HepG2 (cell line): ENCODE data around the gene HSD11B1L. TPM values are rescaled to one million over a fixed set of nuclear protein-coding genes. Genes with fewer than 3 reads are reported as not detected.

Experiments
- ATAC-seq: fragments of 200-7000 bp; cut with Tn5 transposase; 3 replicates; pipeline ENCODE4 v1.9.1; 2020; ENCODE audit warnings: mild to moderate bottlenecking, moderate library complexity
- BruUV-seq: library from RNA; stranded (reverse); fragments of 400-500 nt; replicated peaks from 2 replicates; lab custom pipeline; 2021; lab: Mats Ljungman, UMichigan
- CTCF ChIA-PET: fragments of 300-600 bp; formaldehyde crosslinking; extraction: SDS; loops from one replicate; lab custom pipeline; 2021; ENCODE audit warnings: low total read pairs, inconsistent platforms, low intra/inter-chr PET ratio; lab: Yijun Ruan, JAX
- POLR2A ChIA-PET: fragments of 350-600 bp; sonication (Branson Sonifier 250); formaldehyde crosslinking; loops from one replicate; lab custom pipeline; 2020; ENCODE audit warnings: antibody characterized with exemption, inconsistent platforms; lab: Yijun Ruan, JAX
- DNase-seq: peaks from one replicate; pipeline ENCODE4 v3.0.0-alpha.2; 2015; ENCODE audit warnings: low spot score
- FAIRE-seq: peaks from 3 replicates; lab custom pipeline; 2011; peaks lifted over from hg19 to GRCh38; lab: Jason Lieb, UNC
- H2AFZ ChIP-seq: one replicate; pipeline ENCODE4 v1.6.1; 2011; ENCODE audit warnings: low read length, inconsistent platforms
- H3K27ac ChIP-seq: fragments of 300-600 bp; 3 replicates; pipeline ENCODE4 v1.8.0; 2011; ENCODE audit warnings: mixed run types, mild to moderate bottlenecking, mixed read lengths, low read length, inconsistent platforms; ENCODE audit not compliant: insufficient read depth; ENCODE audit errors: extremely low read length
- H3K27me3 ChIP-seq, 2 experiments: fragments of 200-600 bp in 1 of 2; 2 replicates in 1 of 2; 3 replicates in 1 of 2; pipeline versions ENCODE4 v1.6.0 to v1.8.0; 2011; ENCODE audit warnings: low read length in 2 of 2, mild to moderate bottlenecking in 2 of 2, moderate library complexity in 2 of 2, inconsistent platforms in 1 of 2; ENCODE audit not compliant: insufficient read depth in 2 of 2, control insufficient read depth in 1 of 2
- H3K36me3 ChIP-seq, 2 experiments: fragments of 200-600 bp in 1 of 2; replicated peaks in 1 of 2; 2 replicates in 1 of 2; 3 replicates in 1 of 2; pipeline versions ENCODE4 v1.5.1 to v1.8.0; 2011; ENCODE audit warnings: low read length in 2 of 2, inconsistent platforms in 1 of 2; ENCODE audit not compliant: insufficient read depth in 2 of 2, control insufficient read depth in 1 of 2
- H3K4me1 ChIP-seq: 2 replicates; pipeline ENCODE4 v1.5.1; 2012; ENCODE audit warnings: low read length, inconsistent platforms; ENCODE audit not compliant: insufficient read depth
- H3K4me2 ChIP-seq: 2 replicates; pipeline ENCODE4 v1.6.0; 2011; ENCODE audit warnings: low read depth, low read length, inconsistent platforms
- H3K4me3 ChIP-seq, 3 experiments: fragments of 200-600 bp in 1 of 3; sonication (generic), shearing (Covaris generic) in 1 of 3; replicated peaks in 1 of 3; 2 replicates each; pipeline ENCODE4 v1.5.1; 2011 to 2016; ENCODE audit warnings: low read length in 3 of 3, inconsistent platforms in 2 of 3, low read depth in 2 of 3, mild to moderate bottlenecking in 2 of 3, control low read depth in 1 of 3, mixed read lengths in 1 of 3; ENCODE audit not compliant: insufficient read depth in 1 of 3
- H3K79me2 ChIP-seq: one replicate; pipeline ENCODE4 v1.6.1; 2011; ENCODE audit warnings: low read length, inconsistent platforms; ENCODE audit not compliant: insufficient read depth
- H3K9ac ChIP-seq: 2 replicates; pipeline ENCODE4 v1.6.0; 2011; ENCODE audit warnings: mild to moderate bottlenecking, low read depth, low read length, inconsistent platforms; ENCODE audit not compliant: insufficient read depth
- H3K9me3 ChIP-seq: 2 replicates; pipeline ENCODE4 v1.5.1; 2012; ENCODE audit warnings: mild to moderate bottlenecking, low read length
- H4K20me1 ChIP-seq: 2 replicates; pipeline ENCODE4 v1.6.0; 2011; ENCODE audit warnings: inconsistent platforms, mild to moderate bottlenecking, low read length, moderate library complexity; ENCODE audit not compliant: insufficient read depth
- AFF4 ChIP-seq: sonication (generic); formaldehyde crosslinking; IDR thresholded peaks from 2 replicates; pipeline ENCODE4 v1.4.0; 2020; ENCODE audit warnings: missing genetic modification reagents
- ATF7-NPFF ChIP-seq: sonication (generic); formaldehyde crosslinking; IDR thresholded peaks from 2 replicates; pipeline ENCODE4 v1.8.1; 2023; ENCODE audit warnings: mild to moderate bottlenecking, low read depth, missing genetic modification reagents, moderate library complexity
- CAMTA2 ChIP-seq: sonication (generic); formaldehyde crosslinking; IDR thresholded peaks from 2 replicates; pipeline ENCODE4 v1.4.0; 2020; ENCODE audit warnings: mild to moderate bottlenecking, missing genetic modification reagents, borderline replicate concordance
- HOXA3 ChIP-seq: sonication (generic); formaldehyde crosslinking; IDR thresholded peaks from 2 replicates; pipeline ENCODE4 v1.5.0; 2020; ENCODE audit warnings: missing genetic modification reagents
- JUN ChIP-seq: sonication (generic); formaldehyde crosslinking; IDR thresholded peaks from 2 replicates; pipeline ENCODE4 v1.4.0; 2020; ENCODE audit warnings: mild to moderate bottlenecking, missing genetic modification reagents
- PPARG ChIP-seq: conservative IDR thresholded peaks from 2 replicates; pipeline ENCODE4 v1.6.1; 2016; ENCODE audit warnings: missing biosample characterization, missing genetic modification reagents
- RBAK ChIP-seq: sonication (generic); formaldehyde crosslinking; IDR thresholded peaks from 2 replicates; pipeline ENCODE4 v1.5.1; 2020; ENCODE audit warnings: mild to moderate bottlenecking, missing genetic modification reagents
- SAP130 ChIP-seq: IDR thresholded peaks from 2 replicates; pipeline ENCODE4 v1.6.1; 2016; ENCODE audit warnings: low read depth
- THYN1 ChIP-seq: sonication (generic); formaldehyde crosslinking; IDR thresholded peaks from 2 replicates; pipeline ENCODE4 v1.8.1; 2023; ENCODE audit warnings: low read depth, mild to moderate bottlenecking, moderate library complexity, missing genetic modification reagents, borderline replicate concordance
- ZBTB25 ChIP-seq: IDR thresholded peaks from 2 replicates; pipeline ENCODE4 v1.6.1; 2018; ENCODE audit warnings: missing genetic modification reagents
- ZMYM3 ChIP-seq: sonication (generic); formaldehyde crosslinking; IDR thresholded peaks from 2 replicates; pipeline ENCODE4 v1.5.1; 2020; ENCODE audit warnings: mild to moderate bottlenecking, missing genetic modification reagents
- ZNF124 ChIP-seq: sonication (generic); formaldehyde crosslinking; IDR thresholded peaks from 2 replicates; pipeline ENCODE4 v1.4.0; 2020; ENCODE audit warnings: missing genetic modification reagents
- ZNF136 ChIP-seq: sonication (generic); formaldehyde crosslinking; IDR thresholded peaks from 2 replicates; pipeline ENCODE4 v1.8.1; 2022; ENCODE audit warnings: low read depth, mild to moderate bottlenecking, moderate library complexity, missing genetic modification reagents
- ZNF616 ChIP-seq: sonication (generic); formaldehyde crosslinking; IDR thresholded peaks from 2 replicates; pipeline ENCODE4 v1.5.0; 2020; ENCODE audit warnings: low read depth, mild to moderate bottlenecking, missing genetic modification reagents
- ZNF768 ChIP-seq: sonication (generic); formaldehyde crosslinking; IDR thresholded peaks from 2 replicates; pipeline ENCODE4 v1.4.0; 2020; ENCODE audit warnings: missing genetic modification reagents
- WGBS: methylation state at CpG from one replicate; pipeline ENCODE4 v1.1.6; 2017; ENCODE audit warnings: low lambda C conversion rate; 5-methylcytosine and 5-hydroxymethylcytosine counted together
- in situ Hi-C: cut with HindIII; loops from 2 replicates; pipeline ENCODE4 v1.10.0; 2017; ENCODE audit warnings: low pct_unique_long_range_greater_than_20kb; ENCODE audit not compliant: extremely low pct_ligation_motif_present
- intact Hi-C: fragments of 100-400 bp; cut with micrococcal nuclease; formaldehyde crosslinking; loops from one replicate; pipeline ENCODE4 v1.10.0; 2022; ENCODE audit not compliant: unreplicated experiment
- polyA plus RNA-seq, 8 experiments: library from polyadenylated mRNA; depleted of rRNA in 3 of 8; stranded (reverse) in 7 of 8; unstranded in 1 of 8; fragments of >200 nt; fragmentation: Illumina TruSeq in 4 of 8; extraction: Trizol in 4 of 8; gene quantifications; 2 replicates each; pipeline versions ENCODE4 v1.2.1 to v1.2.3, GENCODE V29; 2011 to 2016; ENCODE audit warnings: low read depth in 4 of 8, missing spikeins in 1 of 8, mixed read lengths in 1 of 8; ENCODE audit not compliant: insufficient read depth in 1 of 8
- total RNA-seq, 5 experiments: library from RNA; depleted of rRNA; stranded (reverse); fragments of >200 nt; fragmentation: Illumina TruSeq; extraction: Trizol; gene quantifications; 2 replicates each; pipeline ENCODE4 v1.2.3, GENCODE V29; 2016; ENCODE audit warnings: low read depth in 1 of 5

HSD11B1L gene
- total and polyA plus RNA-seq, 2 of the 13 experiments (the other 11 are each of a cell fraction or from before 2014, with no cell fraction given) = 2.8 to 3.9 TPM

- H3K4me1 ChIP-seq = peaks cover 11% of the 10 kb centered on the region
- intact Hi-C loops (no loop called here), in situ Hi-C loops (no loop called here)
- ATAC-seq (no peak), DNase-seq (no peak), FAIRE-seq (no peak)
- no peak overlapping the region for H3K9ac ChIP-seq
- H3K9me3 ChIP-seq = no peaks in the 10 kb centered on the region
- ChIA-PET POLR2A (no interaction called here), CTCF (no interaction called here)
- no peak overlapping the region for H2AFZ ChIP-seq
- no peak overlapping the region for H3K4me3 ChIP-seq
- no peak for TF ChIP-seq JUN
- TF ChIP-seq ZNF616 = no peak
- 0 out of 2 replicates have a peak, but pooled peaks have one; percentile 35 for TF ChIP-seq ZMYM3 (CRISPR knock-in tag)
- no peak for TF ChIP-seq AFF4 (CRISPR knock-in tag)
- TF ChIP-seq RBAK (CRISPR knock-in tag) = no peak
- TF ChIP-seq ZNF768 (CRISPR knock-in tag) = peak; percentile 87
- no peak for TF ChIP-seq CAMTA2
- no peak for TF ChIP-seq SAP130 (CRISPR knock-in tag)
- no peak for TF ChIP-seq ZNF136 (CRISPR knock-in tag)
- TF ChIP-seq THYN1 (CRISPR knock-in tag) = no peak
- no peak for TF ChIP-seq PPARG (CRISPR knock-in tag)
- TF ChIP-seq ATF7-NPFF (CRISPR knock-in tag) = no peak
- no peak for TF ChIP-seq ZBTB25 (CRISPR knock-in tag)
- no peak for TF ChIP-seq HOXA3 (CRISPR knock-in tag)
- TF ChIP-seq ZNF124 (CRISPR knock-in tag) = no peak
- no peak overlapping the region for H3K27ac ChIP-seq
- no TSS peak for BruUV-seq
- WGBS = 87% methylated on average over 4 of the region's 4 CpGs
- no peak overlapping the region for H3K4me2 ChIP-seq
- H3K79me2 ChIP-seq = peaks cover 43% of the 10 kb centered on the region
- H3K36me3 ChIP-seq = peaks cover 47 to 89% of the 10 kb centered on the region in 2 experiments
- peaks cover 29% of the 10 kb centered on the region for H4K20me1 ChIP-seq
- H3K27me3 ChIP-seq = no peaks in the 10 kb centered on the region
Measured at GRCh38 chr19:5646703-5647102, 34.1 kb upstream of the HSD11B1L start.
